Stimulated activated CD4-positive, alpha-beta T cell treated with anti-CD3 and anti-CD28 coated beads, Interleukin-12 subunit alpha, Interleukin-12 subunit beta, amount 100 ng/mL, for 24 hours (primary cell): ENCODE data around the gene RPRD1A.
"Not testable (repeated sequence)": the region's sequence is repeated elsewhere in the genome, so short reads cannot be mapped to it uniquely, and the experiment has no call there.

Experiments used
- DNase-seq, 2 experiments: peaks; one replicate each; pipeline ENCODE4 v3.0.0-alpha.2; 2020; ENCODE audit warnings: low read depth in 2 of 2

The RPRD1A gene

DNA sequence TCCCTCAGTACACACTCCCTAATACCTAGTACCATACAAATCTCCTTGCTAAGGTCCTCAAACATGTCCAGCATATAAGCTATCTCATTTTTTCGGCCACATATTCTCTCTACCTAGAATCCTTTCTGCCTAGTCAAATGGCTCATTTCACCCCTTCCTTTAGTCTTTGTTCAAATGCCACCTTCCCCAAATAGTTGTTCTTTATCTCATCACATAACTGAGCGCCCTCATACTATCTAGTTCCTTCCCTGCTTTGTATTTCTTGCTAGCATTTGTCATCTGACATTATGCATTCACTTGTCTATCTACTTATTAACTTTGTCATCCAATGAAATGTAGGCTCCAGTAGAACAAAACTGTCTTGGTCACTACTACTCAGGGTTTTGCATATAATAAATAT is 35.5 kb downstream of the RPRD1A start:
- no peak for DNase-seq

DNA sequence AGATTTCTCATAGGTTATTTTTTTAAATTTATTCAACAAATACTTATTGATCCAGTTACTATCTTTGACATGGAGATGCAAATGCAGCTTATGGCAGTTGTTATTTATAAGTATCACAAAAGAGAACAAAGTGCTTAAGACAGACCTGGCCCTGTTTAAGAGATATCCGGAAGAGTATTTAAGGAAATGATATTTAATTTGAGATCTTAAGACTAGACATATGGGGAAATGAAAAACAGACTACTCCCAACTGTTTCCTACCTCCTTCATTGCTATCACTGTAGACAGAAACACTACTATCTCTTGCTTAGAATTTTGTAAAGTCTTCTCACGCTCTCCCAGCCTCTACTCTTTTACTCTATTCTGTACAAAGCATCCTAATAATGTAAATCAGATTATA is 36.0 kb downstream of the RPRD1A start:
- DNase-seq, result no peak

DNA sequence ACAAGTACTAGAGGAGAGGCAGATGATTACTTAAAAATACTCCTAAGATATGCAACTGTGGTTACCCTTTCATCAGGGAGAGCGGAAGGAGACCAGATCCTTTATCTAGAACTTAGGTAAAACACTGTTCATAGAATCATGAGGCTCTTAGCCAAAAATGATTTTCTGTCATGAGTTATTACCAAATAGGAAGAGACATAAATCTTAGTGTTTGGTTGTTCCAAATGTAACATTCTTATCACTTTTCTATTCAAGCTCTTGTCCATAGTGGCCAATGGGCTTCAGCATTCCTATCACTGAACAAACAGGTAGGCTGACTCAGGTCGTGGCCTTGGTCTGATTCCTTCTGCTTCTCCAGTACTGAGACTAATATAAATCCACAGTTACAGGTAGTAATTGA is 38.5 kb downstream of the RPRD1A start:
- DNase-seq, result no peak

DNA sequence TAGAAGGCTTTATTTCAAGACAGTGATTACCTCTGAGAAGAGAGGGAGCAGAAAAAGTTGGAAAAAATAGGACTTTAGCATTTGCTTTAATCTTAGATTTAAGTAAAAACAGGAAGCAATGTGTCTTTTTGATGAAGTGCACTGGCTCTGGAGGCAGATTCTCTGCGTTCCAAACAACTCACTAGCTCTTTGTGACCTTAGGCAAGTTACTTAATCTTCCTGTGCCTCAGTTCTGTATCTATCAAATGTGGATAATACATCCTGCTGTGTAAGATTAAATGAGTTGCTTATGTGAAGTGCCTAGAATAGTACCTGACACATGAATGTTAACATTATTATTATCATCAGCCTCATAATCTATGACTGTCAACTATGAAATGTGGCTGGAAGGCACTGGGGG is 42.3 kb downstream of the RPRD1A start:
- DNase-seq, result no peak

DNA sequence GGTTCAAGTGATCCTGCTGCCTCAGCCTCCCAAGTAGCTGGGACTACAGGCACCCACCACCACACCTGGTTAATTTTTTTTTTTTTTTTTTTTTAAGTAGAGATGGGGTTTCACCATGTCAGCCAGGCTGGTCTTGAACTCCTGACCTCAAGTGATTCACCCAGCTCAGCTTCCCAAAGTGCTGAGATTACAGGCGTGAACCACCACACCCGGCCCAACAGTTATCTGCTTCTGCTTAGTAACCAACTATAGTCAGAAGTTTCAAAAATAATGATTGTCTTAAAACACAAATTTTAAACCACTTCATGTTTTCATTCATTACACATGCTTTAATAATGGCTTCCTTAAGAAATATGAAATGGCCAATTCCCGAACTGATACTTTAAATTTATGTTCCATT is 43.1 kb downstream of the RPRD1A start:
- DNase-seq, result not testable (repeated sequence)

GRCh38 chr18:36023336-36023735 is 44.0 kb downstream of the RPRD1A start:
- DNase-seq, result no peak

- no peak for DNase-seq
Measured at GRCh38 chr18:36020174-36020711, 47.1 kb downstream of the RPRD1A start.

DNA sequence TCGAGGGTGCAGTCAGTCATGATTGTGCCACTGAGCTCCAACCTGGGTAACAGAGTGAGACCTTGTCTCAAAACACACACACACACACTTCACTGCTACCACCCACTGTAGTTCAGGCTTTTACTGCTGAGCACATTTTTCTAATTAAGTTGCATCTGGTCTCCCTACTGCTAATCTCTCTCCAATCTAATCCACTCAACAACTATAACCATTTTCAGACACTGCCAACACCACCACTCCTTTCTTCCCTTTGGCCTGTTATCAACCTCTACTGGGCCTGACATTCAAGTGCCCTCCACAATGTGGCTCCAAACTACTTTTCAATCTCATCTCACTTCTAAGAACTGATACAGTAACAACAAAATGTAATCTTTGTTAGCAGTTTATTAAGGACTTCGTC is 50.1 kb downstream of the RPRD1A start:
- DNase-seq, result no peak

DNA sequence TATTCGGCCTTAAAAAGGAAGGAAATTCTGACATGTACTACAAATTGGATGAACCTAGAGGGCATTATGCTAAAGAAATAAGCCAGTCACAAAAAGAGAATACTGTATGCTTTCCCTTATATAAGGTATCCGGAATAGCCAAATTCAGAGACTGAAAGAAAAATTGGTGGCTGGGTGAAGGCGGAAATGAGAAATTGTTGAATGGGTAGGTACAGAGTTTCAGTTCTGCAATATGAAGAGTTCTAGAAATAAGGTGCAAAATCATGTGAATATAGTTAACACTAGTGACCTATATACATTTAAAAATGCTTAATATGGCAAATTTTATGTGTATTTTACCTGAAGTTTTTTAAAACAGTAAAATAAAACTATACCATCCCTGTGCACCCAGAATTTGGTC is 51.7 kb downstream of the RPRD1A start:
- DNase-seq, result no peak

- DNase-seq, result no peak
Measured at GRCh38 chr18:36012891-36013290, 54.5 kb downstream of the RPRD1A start.

GRCh38 chr18:36009214-36009613 is 58.1 kb downstream of the RPRD1A start:
- DNase-seq, result no peak

DNA sequence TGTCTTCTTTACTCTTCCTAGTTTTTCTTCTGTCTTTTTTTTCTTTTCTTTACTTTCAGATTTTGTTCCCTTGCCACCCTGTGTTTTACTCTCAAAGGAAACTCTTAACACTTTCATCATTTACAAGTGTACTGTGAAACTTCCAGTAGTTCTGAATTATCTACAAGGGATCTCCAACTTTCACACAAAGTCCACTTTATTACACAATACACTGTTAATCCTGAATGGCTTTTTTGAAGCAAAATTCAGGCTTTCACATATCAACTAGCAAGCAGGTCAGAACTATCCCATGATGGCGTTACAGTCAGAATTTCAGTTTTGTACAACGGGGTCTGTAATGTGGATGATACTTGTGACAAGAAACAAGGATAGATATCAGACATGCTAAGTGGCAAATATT is 60.4 kb downstream of the RPRD1A start:
- DNase-seq, result no peak

GRCh38 chr18:35999925-36000324 is 67.4 kb downstream of the RPRD1A start:
- no peak for DNase-seq

DNA sequence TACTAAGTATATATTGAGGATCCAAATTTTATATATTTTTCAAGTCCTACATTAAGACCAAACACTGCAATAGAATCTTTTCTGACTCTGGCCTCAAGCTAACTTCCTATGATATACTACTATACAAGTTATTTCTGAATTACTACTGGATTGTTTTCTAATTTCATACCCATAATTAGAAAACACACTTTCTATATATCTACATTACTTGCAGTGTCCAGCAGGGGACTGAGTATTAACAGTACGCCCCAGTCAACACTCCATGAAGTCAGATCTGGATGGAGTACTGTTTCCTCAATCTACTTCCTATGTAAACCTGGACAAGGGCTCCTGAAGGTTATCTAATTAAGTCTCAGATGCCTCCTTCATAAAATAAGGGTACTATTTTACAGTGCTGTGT is 68.4 kb downstream of the RPRD1A start:
- DNase-seq, result no peak

DNA sequence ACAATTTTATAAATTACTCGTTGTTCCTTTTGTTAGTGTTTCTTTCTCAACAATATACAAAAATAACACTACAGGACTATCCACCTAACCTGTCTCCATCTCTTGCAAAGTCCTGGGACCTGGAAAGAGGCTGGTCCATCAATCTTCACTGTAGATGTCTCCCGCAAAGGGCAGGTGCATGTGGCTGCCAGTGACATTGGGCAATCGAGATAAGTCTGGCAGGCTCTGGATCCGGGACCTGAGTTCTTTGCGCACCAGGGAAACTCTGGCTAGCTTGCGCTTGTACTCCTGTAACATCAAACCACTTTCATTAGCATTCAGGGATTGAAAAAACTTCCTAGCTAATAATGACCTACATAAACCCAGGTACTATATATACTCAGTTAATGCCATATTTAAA is 74.3 kb downstream of the RPRD1A start:
- DNase-seq, result no peak

DNA sequence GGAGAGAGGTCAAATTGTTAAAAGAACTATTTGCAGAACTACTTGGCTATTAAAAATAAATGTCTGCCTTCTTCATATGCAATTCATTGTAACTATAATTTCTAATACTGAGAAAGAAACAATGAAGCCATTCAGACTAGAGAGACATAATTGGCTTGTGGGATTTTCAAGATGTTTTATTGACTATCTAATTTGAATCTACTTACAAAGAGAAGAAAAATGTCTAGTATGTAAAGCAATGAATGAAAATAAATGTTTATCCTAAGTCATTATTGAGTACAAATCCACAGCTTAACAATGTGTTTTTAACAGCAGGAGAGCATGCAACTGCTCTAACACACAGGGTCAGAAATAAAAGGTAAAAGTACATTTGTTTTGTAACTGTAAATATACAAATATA is 75.7 kb downstream of the RPRD1A start:
- DNase-seq, result no peak

DNA sequence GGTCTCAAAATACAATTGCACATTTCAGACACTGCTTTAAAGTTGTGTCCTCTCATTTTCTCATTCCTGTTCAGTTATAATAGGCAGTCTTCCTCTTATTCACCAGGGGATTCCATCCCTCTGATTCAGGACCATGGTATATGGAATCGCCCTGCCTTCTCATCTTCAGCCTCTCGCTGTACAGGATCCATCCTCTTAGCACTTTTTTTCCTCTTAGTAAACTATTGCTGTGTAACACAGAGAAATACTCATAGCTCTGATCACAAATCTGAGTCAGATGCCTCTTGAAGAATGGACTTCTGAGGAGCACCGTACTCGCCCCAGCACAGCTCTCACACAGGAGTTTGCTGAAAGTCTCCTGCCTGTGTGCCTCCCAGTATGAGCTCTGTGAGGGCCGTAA is 83.5 kb downstream of the RPRD1A start:
- no peak for DNase-seq

GRCh38 chr18:35983147-35983546 is 84.2 kb downstream of the RPRD1A start:
- no peak for DNase-seq

DNA sequence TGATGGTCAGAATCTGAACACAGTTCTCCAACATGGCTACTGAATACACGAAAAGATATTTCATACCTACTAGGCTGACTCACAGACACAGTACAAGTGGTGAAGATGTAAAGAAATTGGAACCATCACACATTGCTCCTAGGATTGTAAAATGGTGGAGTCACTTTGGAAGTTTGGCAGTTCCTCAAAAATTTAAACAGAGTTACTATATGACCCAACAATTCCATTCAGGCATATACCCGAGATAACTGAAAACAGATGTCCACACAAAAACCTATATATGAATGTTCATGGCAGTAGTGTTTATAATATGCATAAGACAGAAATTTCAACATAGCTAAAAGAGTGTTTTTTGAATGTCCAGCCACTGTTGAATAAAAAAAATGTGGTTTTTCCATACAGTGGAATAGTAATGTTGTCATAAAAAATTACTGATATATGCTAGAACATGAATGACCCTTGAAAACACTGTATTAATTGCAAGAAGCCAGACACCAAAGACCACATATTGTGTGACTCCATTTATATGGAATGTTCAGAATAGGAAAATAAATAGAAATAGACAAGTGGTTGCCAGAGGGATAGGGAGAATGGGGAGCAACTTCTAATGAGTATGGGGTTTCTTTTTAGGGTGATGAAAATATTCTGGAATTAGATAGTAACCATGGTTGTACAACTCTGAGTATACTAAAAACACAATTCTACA is 84.8 kb downstream of the RPRD1A start:
- DNase-seq, result no peak

DNA sequence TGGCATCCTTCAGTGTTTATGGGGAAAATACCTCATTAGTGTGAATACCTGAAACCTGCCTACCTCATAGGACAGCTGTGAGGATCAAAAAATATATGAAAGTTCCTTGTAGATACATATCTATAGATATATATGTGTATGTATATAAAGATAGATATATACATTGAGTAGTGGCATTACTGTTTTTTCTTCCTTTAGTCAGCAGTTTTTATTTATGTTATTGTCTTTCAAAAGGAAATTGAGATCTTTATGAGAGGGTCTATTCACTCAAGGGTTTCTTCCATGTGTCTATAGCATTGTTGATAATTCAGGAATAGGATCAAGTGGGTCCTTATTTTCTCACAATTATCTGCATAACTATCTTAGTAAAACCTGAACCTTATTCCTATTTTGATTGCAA is 88.2 kb downstream of the RPRD1A start:
- DNase-seq, result no peak

DNA sequence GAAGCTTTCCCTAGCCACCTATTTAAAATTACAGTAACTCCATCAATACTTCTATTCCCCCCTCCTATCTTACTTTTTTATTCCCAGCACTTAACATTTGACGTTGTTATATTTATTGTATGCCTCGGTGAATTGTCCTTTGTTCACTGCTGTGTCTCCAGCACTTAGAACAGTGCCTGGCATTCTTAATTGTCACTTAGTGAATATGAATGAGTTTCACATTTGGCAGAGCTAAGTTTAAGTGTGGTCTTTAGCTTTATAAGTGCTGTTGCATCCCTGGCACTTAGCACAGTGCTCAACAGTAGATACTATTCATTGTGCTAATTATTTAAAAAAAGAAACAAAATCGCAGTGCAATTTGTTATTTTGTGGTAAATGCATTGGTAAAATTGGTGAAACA is 93.2 kb downstream of the RPRD1A start:
- no peak for DNase-seq

GRCh38 chr18:35973650-35974049 is 93.7 kb downstream of the RPRD1A start:
- DNase-seq, result no peak

- peak; percentile 91 for DNase-seq
Measured at GRCh38 chr18:35972197-35973000, 95.0 kb downstream of the RPRD1A start, which contains the start of gene RMP24. TSS of gene RMP24 (plus strand) at chr18:35972679.
